HG03175 (cell line): ENCODE data around the gene TSPAN31.
"Not testable (repeated sequence)": the region's sequence is repeated elsewhere in the genome, so short reads cannot be mapped to it uniquely, and the experiment has no call there.

Source experiments
- ATAC-seq: cut with Tn5 transposase; IDR thresholded peaks from one replicate; pipeline ENCODE4 v1.9.1; 2021; ENCODE audit warnings: mild to moderate bottlenecking, moderate library complexity; ENCODE audit not compliant: unreplicated experiment

The TSPAN31 gene

GRCh38 chr12:57765698-57766463 lies 21.0 kb downstream of the TSPAN31 start:
- ATAC-seq: no peak

- no peak for ATAC-seq
Observed at GRCh38 chr12:57766464-57767304, 21.8 kb downstream of the TSPAN31 start, which contains the start of gene CYP27B1. Gene CYP27B1 (minus strand): TSS chr12:57767078. CDS start chr12:57767041, 37 bp downstream.

- ATAC-seq: no peak
Observed at GRCh38 chr12:57767305-57767698, 22.5 kb downstream of the TSPAN31 start.

DNA sequence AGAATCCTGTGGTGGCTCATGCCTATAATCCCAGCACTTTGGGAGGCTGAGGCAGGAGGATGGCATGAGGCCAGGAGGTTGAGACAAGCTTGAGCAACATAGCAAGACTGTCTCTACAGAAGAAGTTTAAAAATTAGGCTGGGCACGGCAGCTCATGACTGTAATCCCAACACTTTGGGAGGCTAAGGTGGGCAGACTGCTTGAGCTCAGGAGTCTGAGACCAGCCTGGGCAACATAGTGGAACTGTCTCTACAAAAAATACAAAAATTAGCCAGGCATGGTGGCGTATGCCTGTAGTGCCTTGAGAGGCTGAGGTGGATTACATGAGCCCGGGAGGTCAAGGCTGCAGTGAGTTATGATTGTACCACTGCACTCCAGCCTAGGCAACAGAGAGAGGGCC lies 23.0 kb downstream of the TSPAN31 start:
- ATAC-seq: no peak

DNA sequence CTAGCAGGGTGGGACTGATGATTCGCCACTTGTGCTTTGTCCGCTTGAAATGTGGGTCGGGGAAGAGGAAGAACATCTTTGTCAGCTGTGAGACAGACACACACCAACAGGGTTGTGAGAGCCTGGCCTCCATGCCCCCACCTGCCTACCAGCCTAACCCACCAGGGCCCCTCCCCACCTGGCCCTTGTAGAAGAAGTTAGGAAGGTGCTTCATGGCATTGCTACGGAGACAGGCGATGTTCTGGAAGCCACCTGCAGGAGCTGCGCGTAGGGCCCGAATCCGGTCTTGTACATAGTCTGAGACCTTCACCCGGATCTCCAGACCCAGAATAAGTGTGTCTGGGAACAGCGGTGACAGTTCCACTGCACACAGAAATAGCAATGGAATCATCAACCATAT lies 24.8 kb downstream of the TSPAN31 start:
- no peak for ATAC-seq

DNA sequence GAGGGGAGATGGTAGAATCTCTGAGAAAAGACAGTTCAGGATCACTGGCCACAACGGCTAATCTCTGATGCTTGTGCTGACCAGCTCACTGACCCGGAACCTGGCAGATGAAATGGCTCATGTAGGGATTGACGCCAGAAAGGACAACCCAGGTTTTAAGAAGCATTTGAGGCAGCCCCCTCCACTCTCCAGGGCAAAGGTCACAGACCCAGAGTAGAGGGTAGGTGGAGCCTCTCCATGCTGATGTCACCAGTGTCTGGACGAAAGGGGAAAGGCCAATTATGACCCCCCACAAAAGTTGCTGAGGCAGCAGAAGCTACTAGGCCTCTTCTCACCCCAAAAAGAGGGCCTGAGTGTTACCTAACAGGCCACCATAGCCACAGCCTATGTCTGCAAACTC lies 25.9 kb downstream of the TSPAN31 start:
- no peak for ATAC-seq

DNA sequence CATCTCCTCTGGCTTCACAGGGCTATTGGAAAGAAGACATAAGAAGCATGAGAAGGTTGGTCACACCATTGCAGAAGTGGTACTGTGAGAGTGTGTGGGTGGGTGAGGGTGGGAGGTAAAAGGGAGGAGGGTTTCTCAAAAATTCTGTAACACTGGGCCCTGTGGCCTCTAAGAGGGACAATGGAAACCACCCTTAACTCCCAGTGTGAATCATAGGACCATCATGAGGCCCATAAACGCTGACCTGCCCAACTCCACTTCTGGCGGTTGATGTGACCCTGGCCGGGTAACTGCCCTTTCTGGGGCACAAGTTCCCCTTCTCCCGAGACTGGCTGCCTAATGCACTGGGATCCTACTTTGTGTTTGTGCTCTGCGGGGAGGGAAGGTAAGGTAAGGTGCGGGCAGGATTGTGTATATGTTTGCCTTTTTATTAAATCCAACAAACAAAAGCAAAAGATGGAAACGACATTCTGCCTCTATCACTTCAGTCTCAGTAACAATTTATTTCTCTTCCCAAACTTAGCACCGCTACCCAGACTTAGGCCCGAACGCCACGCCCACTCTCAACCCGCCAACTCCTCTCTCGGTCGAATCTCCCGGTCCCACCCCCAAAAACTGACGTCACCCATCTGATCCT lies 26.5 kb downstream of the TSPAN31 start:
- ATAC-seq: peak; percentile 75

- peak; percentile 83 for ATAC-seq
Observed at GRCh38 chr12:57771873-57772428, 27.1 kb downstream of the TSPAN31 start, which contains the start of gene METTL1. Gene METTL1 (minus strand): TSS chr12:57772105. CDS start chr12:57772083, 22 bp downstream.

DNA sequence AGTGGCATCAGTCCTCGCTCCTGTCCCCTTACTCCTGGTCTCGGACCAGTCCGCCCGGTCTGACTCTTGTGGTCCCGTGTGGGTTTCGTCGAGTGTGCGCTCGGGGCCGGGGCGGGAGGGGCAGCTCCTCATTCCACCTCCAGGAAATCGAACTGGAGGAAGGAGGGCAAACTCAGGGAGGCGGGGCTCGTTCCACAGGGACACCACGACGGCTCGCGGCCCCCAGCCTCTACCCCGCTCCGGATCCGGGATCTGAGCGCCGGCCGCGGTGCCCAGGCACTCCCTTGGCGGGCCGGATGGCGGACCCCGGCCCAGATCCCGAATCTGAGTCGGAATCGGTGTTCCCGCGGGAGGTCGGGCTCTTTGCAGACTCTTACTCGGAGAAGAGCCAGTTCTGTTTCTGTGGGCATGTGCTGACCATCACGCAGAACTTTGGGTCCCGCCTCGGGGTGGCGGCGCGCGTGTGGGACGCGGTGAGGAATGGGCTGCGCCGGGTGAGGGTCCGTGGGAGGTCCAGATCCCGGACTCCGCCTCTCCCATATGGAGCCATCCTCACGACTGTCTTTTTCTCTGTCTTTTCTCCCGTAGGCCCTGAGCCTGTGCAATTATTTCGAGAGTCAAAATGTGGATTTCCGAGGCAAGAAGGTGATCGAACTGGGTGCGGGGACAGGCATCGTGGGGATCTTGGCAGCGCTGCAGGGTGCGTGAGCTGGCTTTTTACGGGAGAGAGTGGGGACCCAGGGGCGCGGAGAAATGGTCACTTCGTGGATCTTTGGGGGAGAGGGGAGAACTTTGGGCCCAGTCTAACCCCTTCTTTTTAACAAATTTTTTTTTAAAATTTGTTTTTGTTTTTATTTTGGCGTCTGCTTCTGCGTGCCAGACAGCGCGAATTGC lies 27.8 kb downstream of the TSPAN31 start, which contains the start of gene EEF1AKMT3:
Gene EEF1AKMT3, plus strand, starts transcription at position 186 of the 894 bp plus-strand sequence. Its CDS starts 111 bp downstream, at position 297.
- no peak for ATAC-seq

DNA sequence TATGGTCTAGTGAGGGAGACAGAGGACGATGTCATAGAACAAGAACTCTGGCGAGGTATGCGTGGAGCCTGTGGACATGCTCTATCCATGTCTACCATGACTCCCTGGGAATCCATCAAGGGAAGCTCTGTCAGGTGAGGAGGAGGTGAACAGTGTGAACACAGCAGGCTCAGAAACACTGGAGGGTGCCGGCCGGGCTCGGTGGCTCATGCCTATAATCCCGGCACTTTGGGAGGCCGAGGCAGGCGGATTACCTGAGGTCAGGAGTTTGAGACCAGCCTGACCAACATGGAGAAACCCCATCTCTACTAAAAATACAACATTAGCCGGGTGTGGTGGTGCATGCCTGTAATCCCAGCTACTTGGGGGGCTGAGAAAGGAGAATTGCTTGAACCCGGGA lies 29.8 kb downstream of the TSPAN31 start:
- ATAC-seq: not testable (repeated sequence)

GRCh38 chr12:57775044-57775443 lies 30.2 kb downstream of the TSPAN31 start:
- ATAC-seq: no peak

DNA sequence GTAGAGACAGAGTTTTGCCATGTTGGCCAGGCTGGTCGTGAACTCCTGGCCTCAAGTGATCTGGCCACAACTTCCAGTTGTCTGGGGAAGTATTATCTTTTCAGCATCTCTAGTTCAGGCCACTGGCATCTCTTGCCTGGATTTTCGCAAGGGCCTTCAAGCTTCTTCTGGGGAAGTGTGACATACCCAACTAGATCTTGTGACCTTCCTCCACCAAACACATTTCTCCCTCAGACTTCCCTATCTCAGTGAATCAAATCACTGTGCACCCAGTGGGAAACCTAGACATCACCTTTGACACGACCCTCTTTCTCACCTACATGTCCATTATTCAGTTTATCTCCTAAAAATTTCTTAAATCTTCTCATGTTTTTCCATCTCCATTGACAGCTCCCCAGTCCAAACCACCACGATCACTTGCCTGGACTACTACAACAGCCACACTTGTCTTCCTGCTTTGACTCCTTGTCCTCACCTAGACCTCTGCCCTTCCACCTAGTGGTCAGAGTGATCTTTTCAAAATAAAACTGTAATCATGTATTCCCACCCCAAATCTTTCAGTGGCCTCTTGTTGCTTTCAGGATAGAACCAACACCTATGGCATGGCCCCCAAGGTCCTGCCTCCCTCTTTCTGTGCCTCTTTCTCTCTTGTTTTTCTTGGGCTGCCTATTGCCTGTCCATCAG lies 30.9 kb downstream of the TSPAN31 start:
- ATAC-seq: no peak

DNA sequence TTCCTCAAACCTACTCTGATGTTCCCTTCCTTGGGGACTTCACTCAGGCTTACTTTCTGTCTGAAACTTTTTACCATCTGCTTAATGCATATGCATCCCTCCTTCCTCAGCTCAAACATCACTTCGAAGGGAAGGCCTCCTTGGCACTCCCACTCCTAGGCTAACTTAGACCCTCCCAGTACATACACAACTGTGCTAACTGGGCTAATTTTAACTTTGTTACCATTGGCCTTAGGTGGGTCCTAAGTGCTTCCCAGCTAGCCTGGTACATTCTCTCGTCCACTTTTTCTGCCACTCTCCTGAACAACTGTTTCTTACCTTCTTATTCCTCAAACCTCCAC lies 31.4 kb downstream of the TSPAN31 start:
- no peak for ATAC-seq

DNA sequence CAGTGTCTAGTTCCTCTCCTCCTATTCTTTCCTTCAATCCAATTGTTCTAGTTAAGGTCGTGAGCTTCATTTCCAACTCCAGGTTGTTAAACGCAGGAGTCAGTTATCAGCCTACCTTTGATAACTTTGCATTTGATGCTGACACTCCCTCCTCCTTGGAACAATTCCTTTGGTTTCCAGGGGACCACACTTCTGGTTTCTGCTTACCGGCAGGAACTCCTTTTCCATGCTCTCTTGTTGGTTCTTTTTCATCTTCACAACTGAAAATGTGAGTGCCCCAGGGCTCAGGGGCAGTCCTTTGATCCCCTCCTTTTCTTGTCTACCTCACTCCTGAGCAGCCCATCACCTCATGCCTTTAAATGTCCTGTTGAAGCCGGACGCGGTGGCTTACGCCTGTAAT lies 32.5 kb downstream of the TSPAN31 start:
- no peak for ATAC-seq

- ATAC-seq: no peak
Observed at GRCh38 chr12:57777911-57778310, 33.1 kb downstream of the TSPAN31 start.

DNA sequence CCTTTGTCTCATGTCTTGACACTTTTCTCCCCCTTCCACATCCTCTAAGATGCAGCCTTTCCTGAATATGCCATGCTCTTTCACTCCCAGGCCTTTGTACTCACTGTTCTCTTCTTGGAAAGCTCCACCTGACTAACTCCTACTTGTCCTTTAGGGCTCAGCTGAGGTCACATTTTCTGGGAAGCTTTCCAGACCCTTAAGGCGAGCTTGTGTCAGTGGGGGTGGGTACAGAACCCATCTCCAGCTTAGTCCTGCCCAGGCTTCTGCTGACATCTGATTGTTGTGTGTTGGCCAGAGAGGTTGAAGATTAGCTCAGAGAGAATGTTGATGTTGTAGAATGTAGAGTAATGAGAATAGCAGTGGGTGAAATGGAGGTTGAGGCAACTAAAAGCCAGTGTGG lies 34.9 kb downstream of the TSPAN31 start:
- no peak for ATAC-seq

- ATAC-seq: no peak
Observed at GRCh38 chr12:57780284-57780897, 35.6 kb downstream of the TSPAN31 start.

DNA sequence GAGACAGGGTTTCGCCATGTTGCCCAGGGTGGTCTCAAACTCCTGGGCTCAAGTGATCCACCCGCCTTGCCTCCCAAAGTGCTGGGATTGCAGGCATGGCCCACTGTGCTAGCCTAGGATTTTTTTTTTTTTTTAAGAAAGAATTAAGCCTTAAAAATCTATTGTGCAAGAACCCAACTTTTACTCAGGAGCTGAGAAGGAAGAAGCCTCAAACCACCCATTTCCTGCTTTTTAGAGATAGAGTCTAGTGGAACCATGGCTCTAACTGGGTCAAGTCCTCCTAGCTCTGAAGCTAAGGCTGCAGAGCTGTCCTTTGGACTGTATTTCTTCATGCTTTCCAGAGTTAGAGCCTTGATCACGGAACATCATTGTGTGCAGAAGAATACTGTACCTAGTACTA lies 36.4 kb downstream of the TSPAN31 start:
- ATAC-seq: no peak

DNA sequence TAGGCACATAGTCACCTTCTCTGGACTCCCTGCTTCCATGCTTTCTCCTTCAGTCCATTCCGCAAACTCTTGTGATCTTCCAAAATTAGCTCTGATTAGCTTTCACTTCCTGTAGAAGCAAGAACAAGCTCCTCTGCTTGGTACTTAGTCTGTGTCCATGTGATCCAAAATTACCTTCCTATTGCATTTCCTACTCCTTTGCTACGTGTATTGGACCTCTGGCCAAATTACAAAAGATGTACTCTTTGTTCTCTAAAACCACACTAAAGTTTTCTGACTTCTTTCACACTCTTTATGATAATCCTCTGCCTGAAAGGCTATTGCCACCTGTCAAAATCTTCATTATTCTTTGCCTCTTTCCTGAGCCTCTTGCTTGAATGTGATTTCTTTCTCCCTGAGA lies 37.0 kb downstream of the TSPAN31 start:
- ATAC-seq: no peak
